Brain microvascular endothelial cell (primary cell): ENCODE measurements around the gene KLRG1.

ENCODE experiments used
- DNase-seq: peaks from one replicate; pipeline ENCODE4 v3.0.0-alpha.2; 2020
- H3K27ac ChIP-seq: fragments of 250-450 bp; sonication (Bioruptor Pico); 2 replicates; pipeline ENCODE4 v1.5.1; 2020; ENCODE audit warnings: mild to moderate bottlenecking, moderate library complexity
- H3K27me3 ChIP-seq: fragments of 250-450 bp; sonication (Bioruptor Pico); replicated peaks from 2 replicates; pipeline ENCODE4 v1.5.1; 2020; ENCODE audit warnings: mild to moderate bottlenecking
- H3K36me3 ChIP-seq: fragments of 250-450 bp; sonication (Bioruptor Pico); replicated peaks from 2 replicates; pipeline ENCODE4 v1.5.1; 2020; ENCODE audit warnings: mild to moderate bottlenecking
- H3K4me3 ChIP-seq: 2 replicates; pipeline ENCODE4 v1.5.1; 2011; ENCODE audit warnings: low read depth, mild to moderate bottlenecking, control low read depth, low read length, moderate library complexity
- in situ Hi-C: cut with HindIII; loops from 2 replicates; pipeline ENCODE4 v1.10.0; 2017; ENCODE audit warnings: low sequenced_read_pairs, low pct_ligation_motif_present
- TF ChIP-seq, protein P1 (sequence below): IDR thresholded peaks from 2 replicates; pipeline ENCODE4 v1.5.1; 2011; ENCODE audit warnings: low read depth, mild to moderate bottlenecking, moderate library complexity, low read length, control low read depth, inconsistent platforms; ENCODE audit errors: missing control alignments

The KLRG1 gene

GRCh38 chr12:9047105-9047504 is 57.8 kb downstream of the KLRG1 start:
- TF ChIP-seq, protein P1, sequence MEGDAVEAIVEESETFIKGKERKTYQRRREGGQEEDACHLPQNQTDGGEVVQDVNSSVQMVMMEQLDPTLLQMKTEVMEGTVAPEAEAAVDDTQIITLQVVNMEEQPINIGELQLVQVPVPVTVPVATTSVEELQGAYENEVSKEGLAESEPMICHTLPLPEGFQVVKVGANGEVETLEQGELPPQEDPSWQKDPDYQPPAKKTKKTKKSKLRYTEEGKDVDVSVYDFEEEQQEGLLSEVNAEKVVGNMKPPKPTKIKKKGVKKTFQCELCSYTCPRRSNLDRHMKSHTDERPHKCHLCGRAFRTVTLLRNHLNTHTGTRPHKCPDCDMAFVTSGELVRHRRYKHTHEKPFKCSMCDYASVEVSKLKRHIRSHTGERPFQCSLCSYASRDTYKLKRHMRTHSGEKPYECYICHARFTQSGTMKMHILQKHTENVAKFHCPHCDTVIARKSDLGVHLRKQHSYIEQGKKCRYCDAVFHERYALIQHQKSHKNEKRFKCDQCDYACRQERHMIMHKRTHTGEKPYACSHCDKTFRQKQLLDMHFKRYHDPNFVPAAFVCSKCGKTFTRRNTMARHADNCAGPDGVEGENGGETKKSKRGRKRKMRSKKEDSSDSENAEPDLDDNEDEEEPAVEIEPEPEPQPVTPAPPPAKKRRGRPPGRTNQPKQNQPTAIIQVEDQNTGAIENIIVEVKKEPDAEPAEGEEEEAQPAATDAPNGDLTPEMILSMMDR = no peak
- in situ Hi-C loops = no loop called here

DNA sequence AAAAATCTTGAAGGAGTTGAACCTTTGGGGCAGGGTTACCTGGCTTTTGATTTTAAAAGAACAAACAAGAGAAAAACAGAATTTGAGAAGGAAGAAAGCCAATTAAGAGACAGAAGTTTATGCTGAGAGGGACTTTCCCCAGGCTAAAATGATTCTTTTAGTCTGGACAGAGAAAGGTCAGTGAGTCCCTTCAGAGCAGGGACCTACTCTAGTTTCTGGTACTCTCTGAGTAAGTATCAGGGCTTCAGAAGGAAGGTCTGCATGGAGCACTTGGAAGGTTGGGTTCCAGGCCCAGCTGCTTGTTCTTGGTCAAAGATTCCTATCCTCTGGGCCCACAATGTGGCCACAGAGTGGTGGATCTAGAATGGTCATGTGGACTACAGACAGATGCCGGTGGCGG is 59.6 kb downstream of the KLRG1 start:
- H3K27ac ChIP-seq = no peak overlapping the region
- no peak overlapping the region for H3K4me3 ChIP-seq
- in situ Hi-C loops = no loop called here
- TF ChIP-seq, protein P1 = no peak
- DNase-seq = no peak
- no peaks in the 10 kb centered on the region for H3K27me3 ChIP-seq
- no peaks in the 10 kb centered on the region for H3K36me3 ChIP-seq

More at GRCh38 chr12:9047105-9047504, 57.8 kb downstream of the KLRG1 start:
- no peak overlapping the region for H3K27ac ChIP-seq
- H3K4me3 ChIP-seq = no peak overlapping the region
- no peaks in the 10 kb centered on the region for H3K27me3 ChIP-seq
- DNase-seq = no peak
- H3K36me3 ChIP-seq = no peaks in the 10 kb centered on the region

- H3K27me3 ChIP-seq = no peaks in the 10 kb centered on the region
- TF ChIP-seq, protein P1 = peak; percentile 47
- no peak overlapping the region for H3K27ac ChIP-seq
- H3K36me3 ChIP-seq = no peaks in the 10 kb centered on the region
- in situ Hi-C loops = no loop called here
- DNase-seq = peak; percentile 39
- H3K4me3 ChIP-seq = no peak overlapping the region
Observed at GRCh38 chr12:9049520-9050133, 60.3 kb downstream of the KLRG1 start.

- no peak for DNase-seq
- TF ChIP-seq, protein P1 = no peak
- H3K36me3 ChIP-seq = no peaks in the 10 kb centered on the region
- no peak overlapping the region for H3K4me3 ChIP-seq
- H3K27ac ChIP-seq = no peak overlapping the region
- in situ Hi-C loops = no loop called here
- H3K27me3 ChIP-seq = no peaks in the 10 kb centered on the region
Observed at GRCh38 chr12:9050521-9051157, 61.3 kb downstream of the KLRG1 start.

DNA sequence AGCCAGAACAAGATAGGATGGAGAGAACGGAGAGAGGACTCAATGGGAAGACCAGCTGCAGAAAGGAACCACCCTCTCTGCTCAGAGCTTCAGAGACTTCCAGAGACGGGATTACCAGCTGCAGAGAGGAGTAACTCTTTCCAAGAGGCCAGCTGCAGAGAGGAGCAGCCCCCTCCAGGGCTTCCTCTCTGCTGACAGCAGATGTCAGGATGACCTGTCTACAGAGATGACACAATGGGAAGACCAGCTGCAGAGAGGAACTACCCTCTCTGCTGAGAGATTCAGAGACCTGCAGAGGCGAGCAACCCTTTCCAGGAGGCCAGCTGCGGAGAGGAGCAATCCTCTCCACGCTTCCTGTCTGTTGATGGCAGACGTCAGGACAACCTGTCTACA is 61.8 kb downstream of the KLRG1 start:
- H3K4me3 ChIP-seq = no peak overlapping the region
- in situ Hi-C loops = no loop called here
- TF ChIP-seq, protein P1 = no peak
- H3K36me3 ChIP-seq = no peaks in the 10 kb centered on the region
- no peaks in the 10 kb centered on the region for H3K27me3 ChIP-seq
- no peak for DNase-seq
- no peak overlapping the region for H3K27ac ChIP-seq
